SIG-M5 treated with dmso at 0.1 percent for 504 hours (cell line): ENCODE measurements around the gene NR5A2.
A peak's percentile ranks its signal among the peaks of the same experiment; 100 is the strongest.

Source experiments
- DNase-seq: peaks from one replicate; lab custom pipeline; 2025; ENCODE audit not compliant: unreplicated experiment; lab: John Stamatoyannopoulos, UW

NR5A2 gene

DNA sequence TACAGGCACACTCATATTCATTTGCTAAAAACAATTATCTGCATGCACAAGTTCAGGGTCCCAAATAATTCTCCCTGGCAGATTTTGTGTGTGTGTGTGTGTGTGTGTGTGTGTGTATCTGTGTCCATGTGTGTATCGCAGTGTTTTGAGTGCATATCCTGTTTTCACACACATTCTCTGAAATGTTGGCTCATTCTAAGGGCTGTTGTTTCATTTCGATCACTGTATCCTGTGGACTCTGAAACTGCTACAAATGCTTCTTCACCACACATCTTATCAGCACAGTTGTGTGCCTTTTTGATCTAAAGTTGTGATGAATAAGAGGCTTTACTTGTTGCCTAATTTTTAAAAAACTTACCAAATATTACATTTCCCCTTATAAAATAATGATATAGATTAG is 34.6 kb downstream of the NR5A2 start:
- DNase-seq: no peak

DNA sequence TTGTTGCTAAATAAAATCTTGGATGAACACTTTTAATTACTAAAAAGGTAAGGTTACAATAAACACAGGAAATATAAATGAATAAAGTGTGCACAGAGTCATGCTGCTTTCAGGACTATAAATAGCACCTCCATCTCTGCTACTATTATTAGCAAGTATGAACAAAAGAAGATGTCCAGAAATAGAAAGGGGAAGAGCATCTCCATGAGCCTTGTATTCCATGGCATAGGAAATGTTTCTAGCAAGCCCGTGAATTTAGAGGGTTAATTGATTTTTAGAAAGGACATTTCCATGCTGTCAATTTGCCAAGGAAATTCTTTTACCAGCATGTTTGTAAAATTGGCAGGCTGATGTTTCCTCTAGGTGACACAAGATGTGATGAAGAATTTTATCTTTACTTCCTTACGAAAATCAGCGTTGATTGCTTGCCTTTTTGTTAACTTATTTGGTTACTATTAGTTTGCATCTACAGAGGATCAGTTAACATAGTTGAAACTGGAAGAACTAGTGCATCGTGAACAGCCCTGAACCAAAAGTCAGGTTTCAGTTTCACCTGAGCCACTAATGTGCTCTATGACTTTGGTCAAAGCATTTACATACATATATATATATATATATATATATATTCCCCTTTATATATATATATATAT is 45.3 kb downstream of the NR5A2 start:
- no peak for DNase-seq

GRCh38 chr1:200073286-200073637 is 45.8 kb downstream of the NR5A2 start:
- no peak for DNase-seq

GRCh38 chr1:200075522-200075921 is 48.0 kb downstream of the NR5A2 start:
- no peak for DNase-seq

DNA sequence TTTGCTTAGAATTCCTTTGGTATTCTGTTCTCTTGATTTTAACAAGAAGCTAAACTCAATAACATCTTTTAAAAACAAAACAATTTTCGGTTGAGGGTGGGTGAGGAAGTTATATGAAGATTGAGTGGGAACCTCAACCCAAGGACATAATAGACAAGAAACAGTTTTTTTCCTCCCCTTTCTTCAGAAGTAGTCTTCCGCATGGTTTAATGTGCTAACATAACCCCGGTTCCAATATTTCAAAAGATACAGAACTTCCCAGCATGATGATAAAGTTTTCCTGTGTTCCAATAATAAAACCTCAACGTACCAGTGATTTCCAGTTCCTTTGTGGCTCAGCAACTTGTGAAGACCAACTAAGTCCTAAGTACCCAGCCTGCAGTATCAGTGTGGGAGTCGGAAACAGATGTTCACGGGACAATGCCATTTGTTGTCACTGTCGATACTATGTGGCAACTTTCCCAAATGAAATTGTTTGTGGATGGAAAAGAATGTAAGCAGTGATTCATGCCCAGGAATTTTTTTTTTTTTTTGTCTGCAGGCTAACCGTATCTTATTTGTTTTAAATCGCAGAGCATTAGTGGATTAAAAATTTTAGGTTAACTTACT is 48.5 kb downstream of the NR5A2 start:
- peak; percentile 14 for DNase-seq

DNA sequence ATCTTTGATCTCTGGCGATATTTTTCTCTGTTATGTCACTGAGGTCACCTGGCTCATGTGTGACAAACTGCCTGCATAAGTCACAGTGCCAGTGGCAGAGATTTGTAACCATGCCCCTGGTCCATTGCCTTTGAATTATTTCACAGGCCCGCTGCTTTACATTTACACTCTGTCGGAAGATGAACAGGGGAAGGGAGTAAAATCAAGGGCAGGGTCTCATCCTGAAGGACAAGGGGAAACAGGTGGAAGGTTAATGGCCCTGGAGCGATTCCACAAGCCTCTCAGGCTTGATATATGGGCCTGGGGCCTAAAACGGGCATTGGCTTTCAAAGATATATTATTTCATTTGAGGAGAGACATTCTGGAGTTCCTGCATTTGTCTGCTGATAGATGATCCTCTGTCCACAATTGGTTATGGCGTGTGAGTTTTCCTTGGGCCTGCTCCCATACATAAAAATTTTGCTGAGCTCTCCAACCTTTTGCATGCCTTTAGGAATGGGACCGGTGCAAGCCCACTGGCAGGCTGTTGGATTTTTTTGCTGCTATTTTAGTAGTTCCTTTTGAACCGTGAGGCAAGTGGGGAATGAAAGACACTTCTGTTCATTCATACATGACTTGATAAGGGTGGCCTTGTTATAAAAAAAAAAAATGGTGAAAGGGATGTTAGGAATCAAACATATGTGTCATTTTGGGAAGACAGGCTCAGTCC is 51.9 kb downstream of the NR5A2 start:
- no peak for DNase-seq

DNA sequence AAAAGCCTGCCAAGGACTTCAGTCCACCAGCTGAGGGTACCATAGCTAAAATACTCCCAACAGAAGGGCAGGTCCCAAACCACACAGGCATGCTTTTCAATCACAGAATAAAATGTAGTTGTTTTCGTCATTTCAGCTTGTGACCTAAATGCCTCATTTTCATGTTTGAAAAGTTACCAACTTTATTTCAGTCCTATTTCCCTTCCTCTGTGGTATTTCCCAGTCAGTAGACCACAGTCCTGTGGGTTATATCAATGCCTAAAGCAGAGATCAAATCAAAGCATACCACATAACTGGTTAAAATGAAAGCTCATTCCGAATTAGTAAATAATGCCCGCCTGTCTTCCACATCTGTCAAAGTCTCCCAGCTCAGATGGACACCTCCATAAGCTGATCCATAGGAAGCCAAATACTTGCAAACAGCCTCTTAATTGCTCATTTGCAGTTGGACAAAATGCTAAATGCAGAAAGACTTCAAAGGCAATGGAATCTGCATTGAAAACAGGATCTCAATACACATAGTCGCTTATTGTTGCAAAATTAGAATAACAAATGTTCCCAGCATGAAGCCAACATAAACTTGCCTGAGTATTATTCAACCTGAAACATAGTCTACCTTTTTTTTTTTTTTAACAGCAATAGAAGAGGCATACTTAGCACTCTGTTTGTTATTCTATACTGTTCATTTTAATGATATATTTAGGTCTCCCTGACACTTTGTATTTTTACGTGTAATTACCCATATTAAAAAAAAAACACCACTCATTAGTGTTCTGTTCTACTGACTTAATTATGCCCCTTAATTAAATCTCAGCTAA is 53.9 kb downstream of the NR5A2 start:
- DNase-seq: no peak

DNA sequence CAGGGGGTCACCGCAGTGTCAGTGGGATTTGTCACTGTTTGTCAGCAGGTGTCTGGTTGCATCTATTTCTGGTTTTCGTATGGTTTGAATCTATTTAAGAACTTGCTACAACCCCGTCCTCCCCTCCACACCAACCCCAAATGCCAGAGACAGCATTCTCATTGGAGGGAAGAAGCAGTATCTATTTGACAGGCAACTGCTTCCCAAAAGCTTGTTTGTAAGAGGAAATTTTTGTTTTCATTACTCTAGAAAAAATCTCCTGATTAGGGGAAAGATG is 54.4 kb downstream of the NR5A2 start:
- no peak for DNase-seq

DNA sequence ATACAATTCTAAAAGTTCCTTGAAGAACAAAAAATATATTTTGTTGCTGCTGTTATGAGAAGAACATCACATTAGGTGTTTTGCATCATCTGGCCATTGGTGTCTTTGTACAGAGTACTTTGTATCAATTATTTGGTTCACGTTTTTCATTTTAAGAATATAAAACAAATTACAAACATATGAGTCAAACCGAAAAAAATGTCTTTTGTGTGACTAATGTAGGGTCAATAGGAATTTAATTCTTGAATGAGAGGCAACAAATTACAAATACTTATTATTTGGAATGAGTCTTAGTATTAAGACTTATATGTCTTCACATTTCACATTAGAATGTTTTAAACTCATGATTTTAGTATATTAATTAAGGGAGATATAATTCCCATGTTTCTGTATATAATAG is 54.8 kb downstream of the NR5A2 start:
- no peak for DNase-seq

GRCh38 chr1:200090252-200091159 is 63.0 kb downstream of the NR5A2 start:
- peak; percentile 55 for DNase-seq

DNA sequence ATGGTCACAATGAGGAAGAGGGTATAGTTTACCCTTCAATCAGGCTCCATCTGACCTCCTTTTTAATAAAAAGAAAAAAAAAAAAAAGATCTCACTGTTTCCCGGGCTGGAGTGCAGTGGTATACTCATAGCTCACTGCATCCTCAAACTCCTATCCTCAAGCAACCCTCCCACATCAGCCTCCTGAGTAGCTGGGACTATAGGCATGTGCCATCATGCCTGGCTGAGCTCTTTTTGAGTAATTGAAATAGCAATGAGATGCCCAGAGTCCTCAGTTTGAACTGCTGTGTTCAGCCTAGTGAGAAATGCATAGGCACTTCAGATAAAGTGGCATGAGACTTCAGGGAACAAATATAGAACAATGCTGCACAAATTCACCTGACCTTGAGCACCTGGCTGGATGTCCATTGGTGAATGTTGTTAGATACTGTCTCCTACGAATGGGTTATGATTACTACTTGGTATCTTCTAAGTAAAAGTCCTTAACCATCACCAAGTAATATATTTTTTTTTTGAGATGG is 67.6 kb downstream of the NR5A2 start:
- DNase-seq: no peak

- no peak for DNase-seq
These were observed 69.3 kb downstream of the NR5A2 start for GRCh38 chr1:200096774-200097173.

DNA sequence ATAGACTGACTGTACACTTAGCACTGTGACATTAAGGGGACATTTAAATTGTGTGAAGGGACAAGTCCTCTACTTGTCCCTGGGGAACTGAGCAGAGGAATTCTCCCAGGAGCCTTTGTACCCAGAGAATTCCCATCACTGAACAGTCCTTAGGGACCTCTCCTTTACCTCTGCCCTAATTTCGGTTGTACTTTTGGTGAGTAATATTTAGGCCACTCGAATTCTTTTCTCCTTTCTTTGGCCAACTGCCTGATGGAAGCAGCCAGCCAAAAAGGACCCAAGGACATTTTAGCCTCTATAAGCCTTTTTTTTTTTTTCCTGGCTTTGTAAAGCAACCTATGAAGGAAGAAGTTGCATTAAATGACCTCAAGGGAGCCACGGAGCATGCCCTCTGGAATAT is 71.5 kb downstream of the NR5A2 start:
- no peak for DNase-seq

- no peak for DNase-seq
These were observed 76.6 kb downstream of the NR5A2 start for GRCh38 chr1:200103966-200104583.

GRCh38 chr1:200107004-200107470 is 79.5 kb downstream of the NR5A2 start:
- no peak for DNase-seq

DNA sequence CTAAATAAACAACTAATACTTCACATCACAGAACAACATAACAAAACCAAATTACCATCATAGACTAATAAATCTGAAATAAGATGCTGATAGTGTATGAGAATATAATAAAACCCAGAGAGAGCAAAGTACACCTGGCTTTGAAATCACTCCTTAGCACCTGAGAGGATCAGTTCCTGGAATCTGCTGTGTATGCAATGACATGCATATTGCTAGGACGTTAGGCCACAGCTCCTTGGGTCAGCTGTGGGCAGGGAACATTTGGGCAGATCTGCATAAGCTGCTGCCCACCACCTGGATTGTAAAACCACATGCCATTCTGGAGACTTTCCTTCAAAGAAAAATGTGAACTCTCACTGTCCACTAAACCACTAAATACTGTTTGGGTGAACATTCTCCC is 81.1 kb downstream of the NR5A2 start:
- no peak for DNase-seq

GRCh38 chr1:200112290-200112689 is 84.8 kb downstream of the NR5A2 start:
- no peak for DNase-seq

DNA sequence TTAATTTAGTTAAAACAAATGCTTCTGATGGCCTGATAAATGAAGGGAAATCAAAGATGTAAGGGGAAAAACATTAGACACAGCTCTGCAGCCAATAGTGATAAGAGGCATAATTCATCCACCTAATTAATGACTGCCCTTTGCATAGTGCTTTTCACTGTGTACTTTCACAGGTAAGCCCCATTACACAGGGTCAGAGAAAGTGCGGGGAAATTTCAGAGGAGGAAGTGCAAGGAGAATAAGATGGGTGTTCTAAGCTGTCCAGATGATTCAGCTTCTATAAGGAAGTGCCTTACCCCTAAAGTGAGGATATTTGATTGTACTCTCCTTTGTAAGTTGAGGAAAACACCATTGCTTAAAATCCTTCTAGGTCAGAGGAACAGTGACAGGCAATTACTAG is 88.0 kb downstream of the NR5A2 start:
- DNase-seq: no peak

DNA sequence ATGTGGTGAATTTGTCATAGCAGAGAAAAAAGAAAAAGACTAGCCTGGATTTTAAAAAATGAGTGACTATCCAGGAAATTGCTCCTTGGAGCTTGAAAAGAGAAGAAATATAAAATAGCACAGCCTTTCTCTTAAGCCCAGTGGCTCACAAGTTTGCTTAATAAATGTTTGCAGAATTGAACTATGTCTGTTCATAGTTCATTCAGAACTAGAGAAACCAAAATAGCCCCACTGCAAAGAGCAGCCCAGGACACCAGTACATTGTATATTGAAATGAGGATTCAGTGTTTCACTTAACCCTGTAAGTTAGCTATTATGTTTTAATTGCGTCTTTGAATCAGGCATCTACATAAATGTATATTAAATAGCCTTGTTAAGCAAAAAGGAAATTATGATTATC is 88.8 kb downstream of the NR5A2 start:
- no peak for DNase-seq
